SK-N-SH (cell line): ENCODE data around the gene ALDH1L1. TPM values are rescaled to one million over a fixed set of nuclear protein-coding genes. Genes with fewer than 3 reads are reported as not detected.

Source experiments
- CTCF ChIA-PET: fragments of 300-600, 350-600 bp; formaldehyde crosslinking; extraction: SDS; loops from one replicate; lab custom pipeline; 2021; lab: Yijun Ruan, JAX
- POLR2A ChIA-PET: fragments of 350-600 bp; sonication (Branson Sonifier 250); formaldehyde crosslinking; extraction: SDS; loops from one replicate; lab custom pipeline; 2020; ENCODE audit warnings: antibody characterized with exemption, inconsistent platforms; lab: Yijun Ruan, JAX
- DNase-seq: peaks from one replicate; pipeline ENCODE4 v3.0.0; 2012
- H2AFZ ChIP-seq: fragments of 200-600 bp; sonication (generic); 2 replicates; pipeline ENCODE4 v1.8.1; 2016; ENCODE audit warnings: antibody characterized with exemption, mild to moderate bottlenecking, low read depth
- H3F3A ChIP-seq: fragments of 200-600 bp; sonication (generic); replicated peaks from 2 replicates; pipeline ENCODE3; 2016; ENCODE audit warnings: antibody characterized with exemption, mild to moderate bottlenecking; ENCODE audit not compliant: insufficient read depth
- H3K27ac ChIP-seq, 2 experiments: fragments of 200-500 bp in 1 of 2; fragments of 200-600 bp in 1 of 2; sonication (Bioruptor generic) in 1 of 2; sonication (generic), shearing (Covaris generic) in 1 of 2; 2 replicates each; pipeline versions ENCODE4 v1.5.1 to v1.6.1; 2014 to 2016; ENCODE audit warnings: low read depth in 2 of 2, inconsistent platforms in 1 of 2, low read length in 1 of 2, mild to moderate bottlenecking in 1 of 2, mixed read lengths in 1 of 2
- H3K27me3 ChIP-seq: fragments of 200-600 bp; sonication (generic), shearing (Covaris generic); 2 replicates; pipeline ENCODE4 v1.6.1; 2016; ENCODE audit warnings: mixed run types; ENCODE audit not compliant: insufficient read depth
- H3K36me3 ChIP-seq, 2 experiments: fragments of 200-500 bp in 1 of 2; fragments of 200-600 bp in 1 of 2; sonication (Bioruptor generic) in 1 of 2; sonication (generic) in 1 of 2; replicated peaks in 1 of 2; 2 replicates each; pipeline versions ENCODE3 to v1.5.1; 2014 to 2016; ENCODE audit warnings: low read length in 1 of 2, mild to moderate bottlenecking in 1 of 2; ENCODE audit not compliant: insufficient read depth in 2 of 2, control insufficient read depth in 1 of 2
- H3K4me1 ChIP-seq, 2 experiments: fragments of 200-500 bp in 1 of 2; fragments of 200-600 bp in 1 of 2; sonication (Bioruptor generic) in 1 of 2; sonication (generic), shearing (Covaris generic) in 1 of 2; 2 replicates each; pipeline versions ENCODE4 v1.5.1 to v1.6.1; 2014 to 2016; ENCODE audit warnings: low read depth in 1 of 2, low read length in 1 of 2, mixed run types in 1 of 2; ENCODE audit not compliant: insufficient read depth in 2 of 2, control insufficient read depth in 1 of 2
- H3K4me2 ChIP-seq: fragments of 200-600 bp; sonication (generic), shearing (Covaris generic); 2 replicates; pipeline ENCODE4 v1.6.1; 2017; ENCODE audit warnings: mixed run types
- H3K4me3 ChIP-seq, 2 experiments: fragments of 200-500 bp in 1 of 2; fragments of 200-600 bp in 1 of 2; sonication (Bioruptor generic) in 1 of 2; sonication (generic), shearing (Covaris generic) in 1 of 2; 2 replicates each; pipeline versions ENCODE4 v1.5.1 to v1.8.1; 2014 to 2016; ENCODE audit warnings: low read depth in 2 of 2, inconsistent platforms in 1 of 2, low read length in 1 of 2, mild to moderate bottlenecking in 1 of 2, mixed read lengths in 1 of 2, moderate library complexity in 1 of 2
- H3K79me2 ChIP-seq: fragments of 200-600 bp; sonication (generic); 2 replicates; pipeline ENCODE4 v1.8.1; 2017; ENCODE audit warnings: mild to moderate bottlenecking; ENCODE audit not compliant: insufficient read depth
- H3K9ac ChIP-seq: fragments of 200-600 bp; sonication (generic); 2 replicates; pipeline ENCODE4 v1.6.1; 2017; ENCODE audit warnings: mixed run types
- H3K9me2 ChIP-seq: fragments of 200-600 bp; sonication (generic); 2 replicates; pipeline ENCODE4 v1.6.1; 2017; ENCODE audit warnings: mixed run types
- H3K9me3 ChIP-seq: fragments of 200-600 bp; sonication (generic); 2 replicates; pipeline ENCODE4 v1.6.1; 2017; ENCODE audit warnings: mixed run types, mild to moderate bottlenecking, moderate library complexity
- H4K20me1 ChIP-seq: fragments of 200-600 bp; sonication (generic); 2 replicates; pipeline ENCODE4 v1.6.1; 2017; ENCODE audit warnings: mild to moderate bottlenecking, mixed run types; ENCODE audit not compliant: insufficient read depth
- FOXM1 ChIP-seq: IDR thresholded peaks from 2 replicates; pipeline ENCODE4 v1.4.0; 2012; ENCODE audit warnings: low read depth, mild to moderate bottlenecking
- MEF2A ChIP-seq: IDR thresholded peaks from 2 replicates; pipeline ENCODE4 v1.4.0; 2012; ENCODE audit warnings: low read depth, borderline replicate concordance
- MXI1 ChIP-seq: IDR thresholded peaks from 2 replicates; pipeline ENCODE4 v1.6.1; 2012; ENCODE audit warnings: mild to moderate bottlenecking, low read depth, low read length, improper control_type of control experiment
- RCOR1 ChIP-seq: fragments of 150-350 bp; IDR thresholded peaks from 2 replicates; pipeline ENCODE4 v1.6.1; 2017; ENCODE audit warnings: antibody characterized with exemption, low read length
- REST ChIP-seq: IDR thresholded peaks from 2 replicates; pipeline ENCODE4 v1.6.1; 2012; ENCODE audit warnings: mild to moderate bottlenecking, low read depth, low read length, moderate library complexity
- RXRA ChIP-seq: IDR thresholded peaks from 2 replicates; pipeline ENCODE4 v1.4.0; 2012; ENCODE audit warnings: low read depth, mild to moderate bottlenecking, borderline replicate concordance
- TCF12 ChIP-seq: IDR thresholded peaks from 2 replicates; pipeline ENCODE4 v1.4.0; 2012
- TEAD4 ChIP-seq: IDR thresholded peaks from 2 replicates; pipeline ENCODE4 v1.4.0; 2012; ENCODE audit warnings: mild to moderate bottlenecking, borderline replicate concordance; ENCODE audit not compliant: insufficient read depth
- WGBS: methylation state at CpG from one replicate; pipeline ENCODE4 v1.1.6; 2017; ENCODE audit warnings: low lambda C conversion rate; 5-methylcytosine and 5-hydroxymethylcytosine counted together
- polyA plus RNA-seq, 3 experiments: library from polyadenylated mRNA; depleted of rRNA; stranded (reverse); fragments of >200 nt; gene quantifications; 2 replicates each; pipeline ENCODE4 v1.2.3, GENCODE V29; 2012

Gene ALDH1L1
- polyA plus RNA-seq, 1 of the 3 experiments (the other 2 are of a cell fraction), result not detected

GRCh38 chr3:126125781-126126251 is 54.6 kb downstream of the ALDH1L1 start:
- Histone ChIP-seq H3K4me2 (no peak overlapping the region), H3K36me3 (no peaks in the 10 kb centered on the region), H3K27ac (no peak overlapping the region; a peak in 1 of 4 replicates), H3K79me2 (no peaks in the 10 kb centered on the region), H3F3A (no peaks in the 10 kb centered on the region), H3K4me3 (no peak overlapping the region), H3K4me1 (peaks cover 0 to 25% of the 10 kb centered on the region in 2 experiments; a peak in 1 of 4 replicates), H3K9me3 (no peaks in the 10 kb centered on the region), H3K9me2 (no peaks in the 10 kb centered on the region), H2AFZ (no peak overlapping the region), H4K20me1 (no peaks in the 10 kb centered on the region), H3K9ac (no peak overlapping the region), H3K27me3 (no peaks in the 10 kb centered on the region)
- POLR2A ChIA-PET, result no interaction called here
- no peak for DNase-seq
- 43% methylated on average over 1 of the region's 2 CpGs for WGBS
- TF ChIP-seq MXI1 (no peak), FOXM1 (no peak), REST (no peak), RXRA (no peak), MEF2A (no peak)
- CTCF ChIA-PET, result interaction anchor here (1.6 to 3.3 kb wide), 4 partner anchors 8 to 349 kb away, joined by 5 to 60 read pairs (median 10); partner anchors contain the start of gene ZXDC

GRCh38 chr3:126125341-126125740 is 55.0 kb downstream of the ALDH1L1 start:
- Histone ChIP-seq H3K27me3 (no peaks in the 10 kb centered on the region), H3K9me2 (no peaks in the 10 kb centered on the region), H4K20me1 (no peaks in the 10 kb centered on the region), H3F3A (no peaks in the 10 kb centered on the region), H3K9me3 (no peaks in the 10 kb centered on the region), H3K79me2 (no peaks in the 10 kb centered on the region), H3K4me2 (no peak overlapping the region), H2AFZ (no peak overlapping the region), H3K4me3 (no peak overlapping the region), H3K4me1 (peaks cover 0 to 25% of the 10 kb centered on the region in 2 experiments; a peak in 1 of 4 replicates), H3K9ac (no peak overlapping the region), H3K27ac (no peak overlapping the region; a peak in 1 of 4 replicates), H3K36me3 (no peaks in the 10 kb centered on the region)
- CTCF ChIA-PET, result interaction anchor here (1.0 to 3.3 kb wide), 6 partner anchors 9 to 350 kb away, joined by 4 to 60 read pairs (median 6); partner anchors contain the start of gene ZXDC
- POLR2A ChIA-PET, result no interaction called here
- TF ChIP-seq RCOR1, result no peak
- no peak for TF ChIP-seq TEAD4
- no peak for TF ChIP-seq TCF12
- 32% methylated on average over 3 of the region's 5 CpGs for WGBS
- peak; percentile 33 for DNase-seq
